Fibroblast of lung (primary cell): ENCODE data around the gene QARS1. TPM values are rescaled to one million over a fixed set of nuclear protein-coding genes. Genes with fewer than 3 reads are reported as not detected.
A peak's percentile ranks its signal among the peaks of the same experiment; 100 is the strongest.

Source experiments
- DNase-seq, 2 donors: peaks; one replicate each; pipeline versions ENCODE4 v3.0.0 to v3.0.0-alpha.2; 2010; ENCODE audit warnings: low read depth in 2 of 2
- H2AFZ ChIP-seq: 2 replicates; pipeline ENCODE4 v1.5.1; 2012; ENCODE audit warnings: low read length, control low read depth, inconsistent platforms
- H3K27ac ChIP-seq: 2 replicates; pipeline ENCODE4 v1.5.1; 2011; ENCODE audit warnings: low read length, control low read depth; ENCODE audit not compliant: insufficient read depth
- H3K27me3 ChIP-seq: 2 replicates; pipeline ENCODE4 v1.5.1; 2011; ENCODE audit warnings: mild to moderate bottlenecking, low read length; ENCODE audit not compliant: control insufficient read depth, insufficient read depth
- H3K36me3 ChIP-seq: 2 replicates; pipeline ENCODE4 v1.5.1; 2011; ENCODE audit warnings: low read length; ENCODE audit not compliant: control insufficient read depth, insufficient read depth
- H3K4me1 ChIP-seq: 2 replicates; pipeline ENCODE4 v1.5.1; 2011; ENCODE audit warnings: low read length; ENCODE audit not compliant: control insufficient read depth, insufficient read depth; ENCODE audit errors: extremely low read depth
- H3K4me2 ChIP-seq: 2 replicates; pipeline ENCODE4 v1.5.1; 2011; ENCODE audit warnings: low read length, control low read depth; ENCODE audit not compliant: insufficient read depth; ENCODE audit errors: extremely low read depth
- H3K4me3 ChIP-seq, 4 experiments: fragments of 200-600 bp in 1 of 4; sonication (generic) in 1 of 4; replicated peaks in 1 of 4; 2 replicates each; pipeline ENCODE4 v1.5.1; 2011 to 2016; ENCODE audit warnings: low read length in 4 of 4, low read depth in 3 of 4, mild to moderate bottlenecking in 3 of 4, control low read depth in 2 of 4, inconsistent platforms in 1 of 4, mixed read lengths in 1 of 4; ENCODE audit not compliant: insufficient read depth in 1 of 4; ENCODE audit errors: control extremely low read depth in 1 of 4
- H3K79me2 ChIP-seq: 2 replicates; pipeline ENCODE4 v1.5.1; 2012; ENCODE audit warnings: mild to moderate bottlenecking, low read length, inconsistent platforms; ENCODE audit not compliant: control insufficient read depth, insufficient read depth
- H3K9ac ChIP-seq: 2 replicates; pipeline ENCODE4 v1.5.1; 2011; ENCODE audit warnings: mild to moderate bottlenecking, low read length, control low read depth; ENCODE audit not compliant: insufficient read depth
- H3K9me3 ChIP-seq: 2 replicates; pipeline ENCODE4 v1.5.1; 2012; ENCODE audit warnings: low read depth, low read length; ENCODE audit not compliant: control insufficient read depth, insufficient read depth
- H4K20me1 ChIP-seq: 2 replicates; pipeline ENCODE4 v1.5.1; 2011; ENCODE audit warnings: low read length; ENCODE audit not compliant: control insufficient read depth, insufficient read depth; ENCODE audit errors: extremely low read depth
- CTCF ChIP-seq, 2 donors: IDR thresholded peaks in 1 of 2; conservative IDR thresholded peaks in 1 of 2; 1 replicate in 1 of 2; 2 replicates in 1 of 2; pipeline ENCODE4 v1.5.1; 2011 to 2012; ENCODE audit warnings: low read length in 2 of 2, control low read depth in 1 of 2, inconsistent platforms in 1 of 2, low read depth in 1 of 2, mild to moderate bottlenecking in 1 of 2
- EZH2 ChIP-seq: IDR thresholded peaks from 2 replicates; pipeline ENCODE4 v1.5.1; 2012; ENCODE audit warnings: low read length, control low read depth, mild to moderate bottlenecking; ENCODE audit errors: missing control alignments
- polyA plus RNA-seq, 2 donors: library from polyadenylated mRNA; depleted of rRNA in 1 of 2; stranded (reverse) in 1 of 2; unstranded in 1 of 2; fragments of >200 nt; gene quantifications; 2 replicates each; pipeline ENCODE4 v1.2.1, GENCODE V29; 2011 to 2012; ENCODE audit warnings: missing spikeins in 1 of 2
- total RNA-seq: library from RNA; depleted of rRNA; stranded (reverse); fragments of >200 nt; gene quantifications from 2 replicates; pipeline ENCODE4 v1.2.1, GENCODE V29; 2014

QARS1 gene
- total and polyA plus RNA-seq, 2 donors (not counting 1 experiment from before 2014, with no cell fraction given) = 164 to 304 TPM

- DNase-seq = no peak
- Histone ChIP-seq H3K9me3 (no peaks in the 10 kb centered on the region), H3K4me1 (peaks cover 9% of the 10 kb centered on the region), H3K4me3 (peak overlapping the region in 2 of 4 experiments; percentile 18 to 90), H3K36me3 (peaks cover 50% of the 10 kb centered on the region), H4K20me1 (no peaks in the 10 kb centered on the region), H3K9ac (no peak overlapping the region), H3K27me3 (no peaks in the 10 kb centered on the region), H2AFZ (no peak overlapping the region), H3K27ac (no peak overlapping the region), H3K4me2 (no peak overlapping the region), H3K79me2 (peaks cover 16% of the 10 kb centered on the region)
- TF ChIP-seq CTCF (conservative IDR thresholded peaks at IDR 0.05 in 1 of 2, IDR thresholded peaks at IDR 0.05 in 1 of 2; ENCODE audit: low read depth in 1 of 2, low read length in 2 of 2) = no peak
Observed at GRCh38 chr3:49121132-49121736, 16.7 kb upstream of the QARS1 start.

- H3K4me2 ChIP-seq = peak within 1 kb of the TSS; percentile 98
- H3K9me3 ChIP-seq = no peaks in the 10 kb centered on the region
- peaks cover 16% of the 10 kb centered on the region for H3K79me2 ChIP-seq
- peak within 1 kb of the TSS; percentile 51 to 95 (median 76) for H3K4me3 ChIP-seq
- peak within 1 kb of the TSS; percentile 6 for H2AFZ ChIP-seq
- DNase-seq = peak; percentile 90 to 93
- H3K27me3 ChIP-seq = no peaks in the 10 kb centered on the region
- TF ChIP-seq CTCF (conservative IDR thresholded peaks at IDR 0.05 in 1 of 2, IDR thresholded peaks at IDR 0.05 in 1 of 2; ENCODE audit: low read depth in 1 of 2, low read length in 2 of 2) = no peak
- TF ChIP-seq EZH2 = no peak
- H3K27ac ChIP-seq = peak within 1 kb of the TSS; percentile 85
- peaks cover 54% of the 10 kb centered on the region for H3K36me3 ChIP-seq
- H3K4me1 ChIP-seq = peaks cover 9% of the 10 kb centered on the region
- H4K20me1 ChIP-seq = no peaks in the 10 kb centered on the region
- H3K9ac ChIP-seq = peak within 1 kb of the TSS; percentile 74
Observed at GRCh38 chr3:49120438-49121131, 16.0 kb upstream of the QARS1 start, which contains the start of gene USP19. USP19 (minus strand) TSS chr3:49120823; CDS start chr3:49119145, 1,678 bp downstream.

GRCh38 chr3:49120096-49120437 is 15.5 kb upstream of the QARS1 start:
- Histone ChIP-seq H3K36me3 (peaks cover 54% of the 10 kb centered on the region), H3K4me1 (peaks cover 9% of the 10 kb centered on the region), H3K27me3 (no peaks in the 10 kb centered on the region), H3K4me2 (peak overlapping the region; percentile 98), H3K4me3 (peak overlapping the region; percentile 51 to 95 (median 76)), H3K27ac (peak overlapping the region; percentile 85), H2AFZ (no peak overlapping the region), H3K79me2 (peaks cover 16% of the 10 kb centered on the region), H3K9me3 (no peaks in the 10 kb centered on the region), H4K20me1 (no peaks in the 10 kb centered on the region), H3K9ac (peak overlapping the region; percentile 74)
- peak in 1 of 2 donors; percentile 16 for DNase-seq
- TF ChIP-seq CTCF (conservative IDR thresholded peaks at IDR 0.05 in 1 of 2, IDR thresholded peaks at IDR 0.05 in 1 of 2; ENCODE audit: low read depth in 1 of 2, low read length in 2 of 2) (no peak), EZH2 (no peak)
